Measurements from ENCODE around the gene PIAS3.
"Not testable (repeated sequence)": the region's sequence is repeated elsewhere in the genome, so short reads cannot be mapped to it uniquely, and the experiment has no call there.

The PIAS3 gene

GRCh38 chr1:145822779-145823331, 36.0 kb downstream of the PIAS3 start:
- DNase-seq: not testable (repeated sequence)

- not testable (repeated sequence) for DNase-seq
These were observed 40.8 kb downstream of the PIAS3 start for GRCh38 chr1:145818095-145818494.

- not testable (repeated sequence) for DNase-seq
These were observed 45.7 kb downstream of the PIAS3 start for GRCh38 chr1:145812977-145813810.

GRCh38 chr1:145806844-145807243, 52.0 kb downstream of the PIAS3 start:
- no peak for DNase-seq

DNA sequence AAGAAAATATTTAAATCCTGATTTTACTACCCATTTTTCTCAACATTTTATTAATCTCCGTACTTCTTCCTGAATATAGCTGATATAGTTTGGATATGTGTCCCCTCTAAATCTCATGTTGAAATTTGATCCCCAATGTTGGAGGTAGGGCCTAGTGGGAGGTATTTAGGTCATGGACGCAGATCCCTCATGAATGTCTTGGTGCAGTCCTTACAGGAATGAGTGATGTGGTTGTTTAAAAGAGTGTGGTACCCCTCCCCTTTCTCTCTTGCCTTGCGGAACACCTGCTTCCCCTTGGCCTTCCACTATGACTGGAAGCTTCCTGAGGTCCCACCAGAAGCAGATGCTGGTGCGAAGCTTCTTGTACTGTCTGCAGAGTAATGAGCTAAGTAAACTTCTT, 52.5 kb downstream of the PIAS3 start:
- no peak for DNase-seq

- no peak for DNase-seq
These were observed 53.8 kb downstream of the PIAS3 start for GRCh38 chr1:145805057-145805456.

DNA sequence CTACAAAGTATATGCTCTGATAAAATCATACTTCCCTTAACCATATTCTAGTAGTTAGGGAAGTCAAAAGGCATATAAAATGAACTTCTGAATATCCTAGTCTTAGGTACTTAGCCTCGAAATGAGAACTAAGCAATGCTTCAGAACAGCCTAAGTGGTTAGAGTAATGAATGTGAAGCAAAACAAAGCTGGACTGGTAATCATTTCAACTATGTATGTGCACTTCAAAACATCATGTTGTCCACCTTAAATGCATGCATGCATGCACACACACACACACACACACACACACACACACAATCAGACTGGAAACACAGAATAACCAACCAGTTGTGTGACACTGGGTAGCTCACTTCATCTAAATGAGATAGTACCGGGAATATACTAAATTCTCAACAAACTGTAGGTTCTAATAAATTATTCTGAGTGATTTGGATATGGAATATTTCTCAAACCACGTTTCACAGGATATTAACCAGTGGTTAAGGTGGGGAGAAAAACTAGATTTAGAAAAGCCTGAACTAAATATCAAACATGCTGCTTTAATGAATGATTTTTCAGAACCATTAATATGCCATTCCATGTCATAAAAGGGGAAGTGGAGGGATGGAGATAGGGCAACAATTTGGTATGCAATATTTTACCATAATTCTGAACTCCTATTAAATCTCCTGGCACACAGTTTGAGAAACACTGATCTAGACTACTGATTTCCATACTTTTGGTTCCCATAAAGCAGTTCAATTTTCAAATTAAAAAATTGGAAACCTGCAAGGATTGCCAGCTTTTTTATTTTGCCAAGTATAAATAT, 54.4 kb downstream of the PIAS3 start:
- DNase-seq: no peak

DNA sequence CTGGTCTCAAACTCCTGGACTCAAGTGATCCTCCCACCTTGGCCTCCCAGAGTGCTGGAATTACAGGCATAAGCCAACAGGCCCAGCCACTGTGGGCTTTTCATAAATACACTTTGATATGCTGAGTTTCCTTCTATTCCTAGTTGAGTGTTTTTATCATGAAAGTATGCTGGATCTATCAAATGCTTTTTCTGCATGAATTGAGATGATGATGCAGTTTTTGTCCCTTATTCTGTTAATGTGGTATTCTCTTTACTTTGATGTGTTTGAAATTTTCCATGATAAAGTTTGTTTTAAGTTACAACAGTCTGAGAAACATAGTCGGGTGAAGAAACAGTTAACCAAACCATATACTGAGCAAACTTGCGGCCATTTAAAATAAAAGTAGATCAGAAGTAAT, 59.1 kb downstream of the PIAS3 start:
- DNase-seq: no peak
